Upper lobe of left lung (tissue), 4 donors: ENCODE results near the gene MAML1.
A peak's percentile ranks its signal among the peaks of the same experiment; 100 is the strongest.

Experiments
- EP300 ChIP-seq, 4 donors: sonication (generic); formaldehyde crosslinking; IDR thresholded peaks; one replicate each; pipeline ENCODE4 v1.5.1; 2017; ENCODE audit warnings: antibody characterized with exemption in 4 of 4, control low read depth in 2 of 4
- POLR2A ChIP-seq, 4 donors: fragments of 450-650 bp; IDR thresholded peaks; one replicate each; pipeline ENCODE4 v1.5.1; 2016 to 2017; ENCODE audit warnings: antibody characterized with exemption in 4 of 4, mild to moderate bottlenecking in 2 of 4
- POLR2AphosphoS5 ChIP-seq, 2 donors: sonication (generic); formaldehyde crosslinking; IDR thresholded peaks; one replicate each; pipeline ENCODE4 v1.5.1; 2017; ENCODE audit warnings: antibody characterized with exemption in 2 of 2
- TF ChIP-seq, protein P1 (sequence below), 6 experiments: fragments of 450-650 bp in 4 of 6; fragments of 200-600 bp in 2 of 6; sonication (generic) in 2 of 6; IDR thresholded peaks; one replicate each; pipeline ENCODE4 v1.5.1; 2016 to 2019; ENCODE audit warnings: antibody characterized with exemption in 6 of 6

DNA sequence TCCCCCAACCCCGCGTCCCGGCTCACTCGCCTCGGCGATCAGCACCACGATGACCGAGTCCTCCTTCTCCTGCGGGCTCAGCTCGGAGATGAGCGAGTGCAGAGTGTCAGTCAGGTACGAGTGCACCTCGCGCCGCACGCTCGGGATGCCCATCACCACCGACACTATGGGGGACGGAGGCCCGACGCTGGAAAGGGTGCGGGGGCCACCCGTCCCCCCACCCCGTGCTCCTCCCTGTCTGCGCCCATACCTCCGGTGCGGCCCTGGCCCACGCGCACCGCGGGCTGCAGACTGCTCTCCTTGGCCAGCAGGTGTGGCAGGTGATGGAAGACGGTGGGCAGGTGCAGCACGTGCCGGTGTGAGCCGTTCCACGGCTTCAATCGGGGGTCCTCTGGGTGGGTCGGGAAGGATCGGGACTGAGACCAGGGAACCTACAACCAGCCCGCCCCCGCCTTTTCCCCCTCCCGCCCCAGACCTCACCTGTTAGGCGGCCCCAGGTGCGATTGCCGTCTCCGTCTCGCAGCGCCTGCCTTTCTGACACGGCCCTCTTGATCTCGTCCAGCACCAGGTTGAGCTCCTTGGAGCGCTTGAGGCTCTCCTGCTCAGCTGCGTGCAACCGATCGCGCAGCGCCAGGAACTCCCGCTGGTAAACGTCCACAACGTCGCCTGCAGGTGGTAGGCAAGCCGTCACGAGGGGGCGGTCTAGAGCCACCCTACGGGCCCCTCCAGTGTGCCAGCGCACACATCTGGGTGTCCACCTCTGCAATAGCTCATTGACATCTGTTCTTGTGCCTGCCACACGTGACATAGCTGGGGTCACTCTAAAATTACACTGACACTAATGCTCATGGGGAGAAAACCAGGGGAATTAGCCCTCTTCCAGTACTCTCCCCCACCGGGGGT lies 68.9 kb downstream of the MAML1 start:
- TF ChIP-seq, protein P1, sequence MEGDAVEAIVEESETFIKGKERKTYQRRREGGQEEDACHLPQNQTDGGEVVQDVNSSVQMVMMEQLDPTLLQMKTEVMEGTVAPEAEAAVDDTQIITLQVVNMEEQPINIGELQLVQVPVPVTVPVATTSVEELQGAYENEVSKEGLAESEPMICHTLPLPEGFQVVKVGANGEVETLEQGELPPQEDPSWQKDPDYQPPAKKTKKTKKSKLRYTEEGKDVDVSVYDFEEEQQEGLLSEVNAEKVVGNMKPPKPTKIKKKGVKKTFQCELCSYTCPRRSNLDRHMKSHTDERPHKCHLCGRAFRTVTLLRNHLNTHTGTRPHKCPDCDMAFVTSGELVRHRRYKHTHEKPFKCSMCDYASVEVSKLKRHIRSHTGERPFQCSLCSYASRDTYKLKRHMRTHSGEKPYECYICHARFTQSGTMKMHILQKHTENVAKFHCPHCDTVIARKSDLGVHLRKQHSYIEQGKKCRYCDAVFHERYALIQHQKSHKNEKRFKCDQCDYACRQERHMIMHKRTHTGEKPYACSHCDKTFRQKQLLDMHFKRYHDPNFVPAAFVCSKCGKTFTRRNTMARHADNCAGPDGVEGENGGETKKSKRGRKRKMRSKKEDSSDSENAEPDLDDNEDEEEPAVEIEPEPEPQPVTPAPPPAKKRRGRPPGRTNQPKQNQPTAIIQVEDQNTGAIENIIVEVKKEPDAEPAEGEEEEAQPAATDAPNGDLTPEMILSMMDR (IDR thresholded peaks at IDR 0.05) = peak in 5 of 6 experiments; percentile 56 to 78 (median 74)
- TF ChIP-seq POLR2A (IDR thresholded peaks at IDR 0.05) = no peak
- TF ChIP-seq POLR2AphosphoS5 (IDR thresholded peaks at IDR 0.05) = no peak
- no peak for TF ChIP-seq EP300 (IDR thresholded peaks at IDR 0.05)
